Smooth muscle cell (in vitro differentiated cells): ENCODE results near the gene INSYN2B. TPM values are rescaled to one million over a fixed set of nuclear protein-coding genes. Genes with fewer than 3 reads are reported as not detected.

Experiments
- DNase-seq: peaks from one replicate; lab custom pipeline; 2025; ENCODE audit not compliant: unreplicated experiment; lab: John Stamatoyannopoulos, UW
- H2AFZ ChIP-seq: fragments of 200-600 bp; sonication (generic); 2 replicates; pipeline ENCODE4 v1.6.0; 2016; ENCODE audit warnings: antibody characterized with exemption, low read depth, mild to moderate bottlenecking
- H3F3A ChIP-seq: fragments of 200-600 bp; sonication (generic); 2 replicates; pipeline ENCODE4 v1.6.0; 2017; ENCODE audit warnings: antibody characterized with exemption, low read depth
- H3K27ac ChIP-seq: fragments of 200-600 bp; sonication (generic); 2 replicates; pipeline ENCODE4 v1.5.1; 2016; ENCODE audit warnings: low read depth, mild to moderate bottlenecking
- H3K27me3 ChIP-seq: fragments of 200-600 bp; sonication (generic); 2 replicates; pipeline ENCODE4 v1.6.1; 2016; ENCODE audit warnings: low read depth, mild to moderate bottlenecking
- H3K36me3 ChIP-seq: fragments of 200-600 bp; sonication (generic); 2 replicates; pipeline ENCODE4 v1.5.1; 2016; ENCODE audit warnings: low read depth
- H3K4me1 ChIP-seq: fragments of 200-600 bp; sonication (generic); 2 replicates; pipeline ENCODE4 v1.5.1; 2016; ENCODE audit warnings: low read depth
- H3K4me2 ChIP-seq: fragments of 200-600 bp; sonication (generic); 2 replicates; pipeline ENCODE4 v1.6.0; 2016; ENCODE audit warnings: mild to moderate bottlenecking
- H3K4me3 ChIP-seq: fragments of 200-600 bp; sonication (generic); 2 replicates; pipeline ENCODE4 v1.5.1; 2016; ENCODE audit warnings: mild to moderate bottlenecking
- H3K79me2 ChIP-seq: fragments of 200-600 bp; sonication (generic); 2 replicates; pipeline ENCODE4 v1.6.0; 2016; ENCODE audit warnings: low read depth, mild to moderate bottlenecking
- H3K9ac ChIP-seq: fragments of 200-600 bp; sonication (generic); 2 replicates; pipeline ENCODE4 v1.6.0; 2016; ENCODE audit warnings: low read depth
- H3K9me3 ChIP-seq: fragments of 200-600 bp; sonication (generic); replicated peaks from 2 replicates; pipeline ENCODE4 v1.5.1; 2016; ENCODE audit warnings: low read depth
- H4K20me1 ChIP-seq: fragments of 200-600 bp; sonication (generic); 2 replicates; pipeline ENCODE4 v1.6.0; 2016; ENCODE audit warnings: low read depth
- WGBS: methylation state at CpG from one replicate; pipeline ENCODE4 v1.1.7; 2016; ENCODE audit warnings: low lambda C conversion rate; 5-methylcytosine and 5-hydroxymethylcytosine counted together
- polyA plus RNA-seq: library from polyadenylated mRNA; unstranded; fragments of >200 nt; fragmentation: Nextera tagmentation; extraction: Ambion mirVana; gene quantifications from 2 replicates; pipeline ENCODE4 v1.2.1, GENCODE V29; 2016
- total RNA-seq: library from RNA; depleted of rRNA; stranded (reverse); fragments of >200 nt; gene quantifications from 2 replicates; pipeline ENCODE4 v1.2.3, GENCODE V29; 2014
- TF ChIP-seq, protein P1 (sequence below): fragments of 200-600 bp; sonication (generic); IDR thresholded peaks from 2 replicates; pipeline ENCODE4 v1.5.1; 2017; ENCODE audit warnings: borderline replicate concordance, mild to moderate bottlenecking, antibody characterized with exemption; ENCODE audit not compliant: insufficient read depth, poor library complexity, severe bottlenecking

Gene INSYN2B
- total and polyA plus RNA-seq, 2 experiments from 2014 or later = 2.7 to 13.8 TPM

DNA sequence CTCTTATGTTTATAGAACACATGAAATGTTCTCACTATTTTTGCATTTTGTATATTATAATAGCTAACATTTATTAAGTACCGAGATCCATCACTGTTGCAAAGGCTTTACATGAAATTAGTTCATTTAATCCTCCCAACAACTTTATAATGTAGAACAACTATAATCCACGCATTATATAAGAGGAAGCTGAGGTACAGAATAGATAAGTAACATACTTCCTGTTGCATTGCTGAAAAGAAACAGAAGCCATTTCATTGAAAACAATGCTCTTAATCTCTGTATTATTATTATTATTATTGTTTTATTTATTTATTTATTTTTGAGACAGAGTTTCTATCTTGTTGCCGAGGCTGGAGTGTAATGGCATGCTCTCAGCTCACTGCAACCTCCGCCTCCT is 7.9 kb upstream of the INSYN2B start:
- no peaks in the 10 kb centered on the region for H3K36me3 ChIP-seq
- no peak overlapping the region for H3K27ac ChIP-seq
- H3K9me3 ChIP-seq = no peaks in the 10 kb centered on the region
- H3K4me1 ChIP-seq = no peaks in the 10 kb centered on the region
- H4K20me1 ChIP-seq = no peaks in the 10 kb centered on the region
- H3K27me3 ChIP-seq = peaks cover 15% of the 10 kb centered on the region
- H3K4me2 ChIP-seq = no peak overlapping the region
- TF ChIP-seq, protein P1, sequence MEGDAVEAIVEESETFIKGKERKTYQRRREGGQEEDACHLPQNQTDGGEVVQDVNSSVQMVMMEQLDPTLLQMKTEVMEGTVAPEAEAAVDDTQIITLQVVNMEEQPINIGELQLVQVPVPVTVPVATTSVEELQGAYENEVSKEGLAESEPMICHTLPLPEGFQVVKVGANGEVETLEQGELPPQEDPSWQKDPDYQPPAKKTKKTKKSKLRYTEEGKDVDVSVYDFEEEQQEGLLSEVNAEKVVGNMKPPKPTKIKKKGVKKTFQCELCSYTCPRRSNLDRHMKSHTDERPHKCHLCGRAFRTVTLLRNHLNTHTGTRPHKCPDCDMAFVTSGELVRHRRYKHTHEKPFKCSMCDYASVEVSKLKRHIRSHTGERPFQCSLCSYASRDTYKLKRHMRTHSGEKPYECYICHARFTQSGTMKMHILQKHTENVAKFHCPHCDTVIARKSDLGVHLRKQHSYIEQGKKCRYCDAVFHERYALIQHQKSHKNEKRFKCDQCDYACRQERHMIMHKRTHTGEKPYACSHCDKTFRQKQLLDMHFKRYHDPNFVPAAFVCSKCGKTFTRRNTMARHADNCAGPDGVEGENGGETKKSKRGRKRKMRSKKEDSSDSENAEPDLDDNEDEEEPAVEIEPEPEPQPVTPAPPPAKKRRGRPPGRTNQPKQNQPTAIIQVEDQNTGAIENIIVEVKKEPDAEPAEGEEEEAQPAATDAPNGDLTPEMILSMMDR = no peak
- WGBS = 93% methylated on average over 4 of the region's 4 CpGs
- H3K9ac ChIP-seq = no peak overlapping the region
- no peak for DNase-seq
- H3F3A ChIP-seq = no peaks in the 10 kb centered on the region
- no peak overlapping the region for H3K4me3 ChIP-seq
- no peaks in the 10 kb centered on the region for H3K79me2 ChIP-seq
- H2AFZ ChIP-seq = no peak overlapping the region

DNA sequence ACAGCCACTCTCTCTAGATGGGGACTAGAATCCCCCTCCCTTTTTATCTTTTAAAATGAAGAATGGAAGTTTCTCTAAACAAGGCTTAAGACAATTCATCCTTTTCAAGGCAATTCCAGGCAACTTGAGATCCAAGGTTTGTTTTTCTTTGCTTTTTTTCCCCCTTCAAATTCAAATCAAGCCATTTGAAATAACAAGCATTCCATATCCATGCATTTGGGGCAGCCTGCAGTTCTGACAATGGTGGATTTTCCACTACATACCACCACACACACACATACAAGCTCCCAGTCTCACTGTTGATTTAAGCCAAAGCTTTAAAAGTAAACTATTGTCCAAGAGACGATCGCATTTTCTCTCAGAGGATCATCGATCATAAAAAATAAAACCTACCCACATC is 424 bp downstream of the INSYN2B start:
- WGBS = 18% methylated on average over 3 of the region's 3 CpGs
- Histone ChIP-seq H3F3A (no peaks in the 10 kb centered on the region), H3K4me2 (peak overlapping the region; percentile 85), H3K36me3 (no peaks in the 10 kb centered on the region), H3K4me3 (peak overlapping the region; percentile 47), H3K4me1 (peaks cover 28% of the 10 kb centered on the region), H2AFZ (peak overlapping the region; percentile 60), H3K27me3 (no peaks in the 10 kb centered on the region), H3K9ac (peak overlapping the region; percentile 4), H3K9me3 (no peaks in the 10 kb centered on the region), H3K79me2 (no peaks in the 10 kb centered on the region), H4K20me1 (no peaks in the 10 kb centered on the region), H3K27ac (peak overlapping the region; percentile 12)
- DNase-seq = no peak
- TF ChIP-seq, protein P1 = no peak

DNA sequence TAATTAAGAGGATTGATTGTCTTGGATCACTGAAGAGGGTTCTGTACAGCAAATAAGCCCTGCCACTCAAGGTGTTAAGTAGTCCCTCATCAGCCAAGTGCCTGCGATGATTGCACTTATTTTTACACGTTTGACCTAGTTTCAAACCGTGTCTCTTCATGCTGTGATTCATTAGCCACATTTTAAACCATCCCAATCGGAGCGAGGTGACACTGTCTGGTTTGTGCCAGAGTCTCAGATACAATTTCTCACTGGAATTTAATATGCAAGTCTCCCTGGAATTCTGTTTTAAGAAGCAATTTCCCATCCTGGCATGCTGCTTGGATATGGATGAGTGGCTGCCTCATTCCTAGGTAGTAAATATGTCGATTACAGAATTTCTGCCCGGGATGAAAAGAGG is 1.6 kb downstream of the INSYN2B start:
- H3F3A ChIP-seq = no peaks in the 10 kb centered on the region
- no peak overlapping the region for H3K27ac ChIP-seq
- no peak for DNase-seq
- no peak overlapping the region for H2AFZ ChIP-seq
- H3K36me3 ChIP-seq = no peaks in the 10 kb centered on the region
- H3K4me1 ChIP-seq = peaks cover 28% of the 10 kb centered on the region
- peak overlapping the region; percentile 47 for H3K4me3 ChIP-seq
- H3K9me3 ChIP-seq = no peaks in the 10 kb centered on the region
- H3K9ac ChIP-seq = peak overlapping the region; percentile 4
- no peaks in the 10 kb centered on the region for H3K79me2 ChIP-seq
- peak overlapping the region; percentile 85 for H3K4me2 ChIP-seq
- H4K20me1 ChIP-seq = no peaks in the 10 kb centered on the region
- TF ChIP-seq, protein P1 = no peak
- H3K27me3 ChIP-seq = no peaks in the 10 kb centered on the region
- WGBS = 52% methylated on average over 7 of the region's 7 CpGs

DNA sequence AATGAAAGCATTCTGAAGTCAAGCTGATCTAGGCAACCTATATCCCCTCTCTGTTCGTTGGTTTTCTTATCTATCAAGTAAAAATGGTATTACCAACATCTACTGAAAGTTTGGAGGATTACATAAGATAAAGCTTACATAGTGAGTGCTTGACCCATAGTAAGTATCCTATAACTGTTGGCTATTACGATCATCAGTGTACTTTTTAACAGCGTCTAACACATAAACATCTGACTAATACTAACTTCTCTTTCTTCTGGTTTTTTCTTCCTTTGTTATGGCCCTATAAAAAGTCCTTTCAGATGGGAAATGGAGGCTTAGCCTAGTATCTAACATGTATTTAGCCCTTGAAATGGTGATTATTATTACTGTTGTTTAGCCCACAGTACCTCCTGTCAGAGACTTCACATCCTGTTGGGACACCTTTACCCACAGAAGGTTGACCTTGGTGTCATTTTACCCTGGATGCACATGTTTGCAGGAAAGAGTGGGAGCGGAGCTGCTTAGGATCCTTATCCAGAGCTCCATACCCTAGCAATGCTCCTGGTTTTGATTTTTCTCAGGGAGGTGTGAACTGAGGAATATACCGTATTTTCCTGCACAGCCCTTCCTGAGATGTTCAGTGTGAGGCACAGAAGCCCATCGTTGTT is 6.0 kb downstream of the INSYN2B start:
- H3K79me2 ChIP-seq = no peaks in the 10 kb centered on the region
- no peak overlapping the region for H2AFZ ChIP-seq
- no peak for DNase-seq
- H3K9me3 ChIP-seq = no peaks in the 10 kb centered on the region
- TF ChIP-seq, protein P1 = no peak
- peaks cover 4% of the 10 kb centered on the region for H3F3A ChIP-seq
- H3K27me3 ChIP-seq = no peaks in the 10 kb centered on the region
- H3K4me2 ChIP-seq = no peak overlapping the region
- peaks cover 19% of the 10 kb centered on the region for H3K4me1 ChIP-seq
- H4K20me1 ChIP-seq = no peaks in the 10 kb centered on the region
- no peak overlapping the region for H3K9ac ChIP-seq
- WGBS = 63% methylated on average over 6 of the region's 6 CpGs
- H3K4me3 ChIP-seq = no peak overlapping the region
- H3K27ac ChIP-seq = no peak overlapping the region
- H3K36me3 ChIP-seq = no peaks in the 10 kb centered on the region
